ENCODE results near the gene CLK4.

- TF ChIP-seq POLR2A (IDR thresholded peaks at IDR 0.05; ENCODE audit: control extremely low read depth in 1 of 2, low read depth in 2 of 2, low read length in 2 of 2): no peak
- no peak for TF ChIP-seq MAFK (IDR thresholded peaks at IDR 0.05; ENCODE audit: low read depth, low read length)
- TF ChIP-seq GTF2F1 (IDR thresholded peaks at IDR 0.05; ENCODE audit: borderline replicate concordance, low read depth, low read length): no peak
- TF ChIP-seq ZNF274 (IDR thresholded peaks at IDR 0.05; ENCODE audit: borderline replicate concordance, extremely low read depth, low read length): no peak
- no peak for TF ChIP-seq EP300 (IDR thresholded peaks at IDR 0.05; ENCODE audit: borderline replicate concordance in 1 of 2, low read depth in 2 of 2, low read length in 2 of 2)
- TF ChIP-seq CTCF (IDR thresholded peaks at IDR 0.05; ENCODE audit: control extremely low read depth in 1 of 3, insufficient read depth in 1 of 3, low read depth in 1 of 3, low read length in 3 of 3): no peak
- no peak for TF ChIP-seq GABPA (IDR thresholded peaks at IDR 0.05; ENCODE audit: borderline replicate concordance, insufficient read depth, low read length)
- TF ChIP-seq ATF2 (IDR thresholded peaks at IDR 0.05; ENCODE audit: low read length): no peak
- no peak for TF ChIP-seq CHD2 (IDR thresholded peaks at IDR 0.05; ENCODE audit: low read length)
- TF ChIP-seq EZH2 (IDR thresholded peaks at IDR 0.05; ENCODE audit: low read depth, low read length, severe bottlenecking): no peak
Observed at GRCh38 chr5:178632285-178632684, 5.4 kb upstream of the CLK4 start.

Data from H1 (cell line).